ENCODE results near the gene ERGIC1. TPM values are rescaled to one million over a fixed set of nuclear protein-coding genes. Genes with fewer than 3 reads are reported as not detected.

The ERGIC1 gene
- total and polyA plus RNA-seq, 2 of the 13 experiments (the other 11 are each of a cell fraction or from before 2014, with no cell fraction given), result 78.5 to 184 TPM

GRCh38 chr5:172858511-172858989 is 24.5 kb downstream of the ERGIC1 start (continued):
- peak; percentile 30; the same call in 1 of the 2 replicates for TF ChIP-seq ZNF512B (CRISPR knock-in tag; IDR thresholded peaks at IDR 0.05; ENCODE audit: borderline replicate concordance)
- TF ChIP-seq, protein P1, sequence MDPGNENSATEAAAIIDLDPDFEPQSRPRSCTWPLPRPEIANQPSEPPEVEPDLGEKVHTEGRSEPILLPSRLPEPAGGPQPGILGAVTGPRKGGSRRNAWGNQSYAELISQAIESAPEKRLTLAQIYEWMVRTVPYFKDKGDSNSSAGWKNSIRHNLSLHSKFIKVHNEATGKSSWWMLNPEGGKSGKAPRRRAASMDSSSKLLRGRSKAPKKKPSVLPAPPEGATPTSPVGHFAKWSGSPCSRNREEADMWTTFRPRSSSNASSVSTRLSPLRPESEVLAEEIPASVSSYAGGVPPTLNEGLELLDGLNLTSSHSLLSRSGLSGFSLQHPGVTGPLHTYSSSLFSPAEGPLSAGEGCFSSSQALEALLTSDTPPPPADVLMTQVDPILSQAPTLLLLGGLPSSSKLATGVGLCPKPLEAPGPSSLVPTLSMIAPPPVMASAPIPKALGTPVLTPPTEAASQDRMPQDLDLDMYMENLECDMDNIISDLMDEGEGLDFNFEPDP (CRISPR knock-in tag; conservative IDR thresholded peaks at IDR 0.05), result no peak
- TF ChIP-seq EP300 (IDR thresholded peaks at IDR 0.05; ENCODE audit: low read depth in 2 of 2, low read length in 2 of 2), result peak; percentile 92 to 95
- TF ChIP-seq EP300 (CRISPR knock-in tag; IDR thresholded peaks at IDR 0.05; ENCODE audit: borderline replicate concordance), result peak; percentile 91
- no peak; the same call in 1 of the 2 replicates for TF ChIP-seq ZNF558 (CRISPR knock-in tag; IDR thresholded peaks at IDR 0.05; ENCODE audit: borderline replicate concordance)
- no peak for TF ChIP-seq ZNF775 (CRISPR knock-in tag; IDR thresholded peaks at IDR 0.05; ENCODE audit: borderline replicate concordance)
- no peak for TF ChIP-seq SYNCRIP (IDR thresholded peaks at IDR 0.05; ENCODE audit: insufficient read depth, low read depth, low read length)
- TF ChIP-seq KMT2A (CRISPR knock-in tag; IDR thresholded peaks at IDR 0.05), result peak; percentile 29; the same call in 1 of the 2 replicates
- no peak for TF ChIP-seq ZC3H13 (CRISPR knock-in tag; IDR thresholded peaks at IDR 0.05)
- no peak; the same call in 1 of the 2 replicates for TF ChIP-seq ZSCAN21 (CRISPR knock-in tag; IDR thresholded peaks at IDR 0.05; ENCODE audit: borderline replicate concordance)
- no peak for TF ChIP-seq NR3C1 (CRISPR knock-in tag; IDR thresholded peaks at IDR 0.05)
- no peak; the same call in 1 of the 2 replicates for TF ChIP-seq ELF1 (CRISPR knock-in tag; IDR thresholded peaks at IDR 0.05)
- 0 out of 2 replicates have a peak, but pooled peaks have one; percentile 23 for TF ChIP-seq ZMYM4 (CRISPR knock-in tag; IDR thresholded peaks at IDR 0.05)
- TF ChIP-seq MATR3 (CRISPR knock-in tag; IDR thresholded peaks at IDR 0.05), result no peak
- no peak for TF ChIP-seq GLMP (CRISPR knock-in tag; IDR thresholded peaks at IDR 0.05; ENCODE audit: borderline replicate concordance)
- no peak for TF ChIP-seq MTF1 (CRISPR knock-in tag; IDR thresholded peaks at IDR 0.05)
- TF ChIP-seq ZNF329 (CRISPR knock-in tag; IDR thresholded peaks at IDR 0.05; ENCODE audit: low read depth), result no peak
- peak; percentile 32; the same call in 1 of the 2 replicates for TF ChIP-seq ZNF335 (CRISPR knock-in tag; IDR thresholded peaks at IDR 0.05)
- no peak; the same call in 1 of the 2 replicates for TF ChIP-seq KLF11 (CRISPR knock-in tag; IDR thresholded peaks at IDR 0.05)
- TF ChIP-seq MZF1 (CRISPR knock-in tag; IDR thresholded peaks at IDR 0.05; ENCODE audit: borderline replicate concordance), result no peak
- TF ChIP-seq, protein P2, sequence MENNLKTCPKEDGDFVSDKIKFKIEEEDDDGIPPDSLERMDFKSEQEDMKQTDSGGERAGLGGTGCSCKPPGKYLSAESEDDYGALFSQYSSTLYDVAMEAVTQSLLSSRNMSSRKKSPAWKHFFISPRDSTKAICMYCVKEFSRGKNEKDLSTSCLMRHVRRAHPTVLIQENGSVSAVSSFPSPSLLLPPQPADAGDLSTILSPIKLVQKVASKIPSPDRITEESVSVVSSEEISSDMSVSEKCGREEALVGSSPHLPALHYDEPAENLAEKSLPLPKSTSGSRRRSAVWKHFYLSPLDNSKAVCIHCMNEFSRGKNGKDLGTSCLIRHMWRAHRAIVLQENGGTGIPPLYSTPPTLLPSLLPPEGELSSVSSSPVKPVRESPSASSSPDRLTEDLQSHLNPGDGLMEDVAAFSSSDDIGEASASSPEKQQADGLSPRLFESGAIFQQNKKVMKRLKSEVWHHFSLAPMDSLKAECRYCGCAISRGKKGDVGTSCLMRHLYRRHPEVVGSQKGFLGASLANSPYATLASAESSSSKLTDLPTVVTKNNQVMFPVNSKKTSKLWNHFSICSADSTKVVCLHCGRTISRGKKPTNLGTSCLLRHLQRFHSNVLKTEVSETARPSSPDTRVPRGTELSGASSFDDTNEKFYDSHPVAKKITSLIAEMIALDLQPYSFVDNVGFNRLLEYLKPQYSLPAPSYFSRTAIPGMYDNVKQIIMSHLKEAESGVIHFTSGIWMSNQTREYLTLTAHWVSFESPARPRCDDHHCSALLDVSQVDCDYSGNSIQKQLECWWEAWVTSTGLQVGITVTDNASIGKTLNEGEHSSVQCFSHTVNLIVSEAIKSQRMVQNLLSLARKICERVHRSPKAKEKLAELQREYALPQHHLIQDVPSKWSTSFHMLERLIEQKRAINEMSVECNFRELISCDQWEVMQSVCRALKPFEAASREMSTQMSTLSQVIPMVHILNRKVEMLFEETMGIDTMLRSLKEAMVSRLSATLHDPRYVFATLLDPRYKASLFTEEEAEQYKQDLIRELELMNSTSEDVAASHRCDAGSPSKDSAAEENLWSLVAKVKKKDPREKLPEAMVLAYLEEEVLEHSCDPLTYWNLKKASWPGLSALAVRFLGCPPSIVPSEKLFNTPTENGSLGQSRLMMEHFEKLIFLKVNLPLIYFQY (CRISPR knock-in tag; IDR thresholded peaks at IDR 0.05; ENCODE audit: borderline replicate concordance), result no peak
